Measurements from ENCODE around the gene FYTTD1.

FYTTD1 gene

GRCh38 chr3:197791892-197792647 is 42.4 kb downstream of the FYTTD1 start:
- DNase-seq (ENCODE audit: low read depth, low spot score), result no peak

GRCh38 chr3:197793247-197793646 is 43.6 kb downstream of the FYTTD1 start:
- DNase-seq (ENCODE audit: low read depth, low spot score), result no peak

DNA sequence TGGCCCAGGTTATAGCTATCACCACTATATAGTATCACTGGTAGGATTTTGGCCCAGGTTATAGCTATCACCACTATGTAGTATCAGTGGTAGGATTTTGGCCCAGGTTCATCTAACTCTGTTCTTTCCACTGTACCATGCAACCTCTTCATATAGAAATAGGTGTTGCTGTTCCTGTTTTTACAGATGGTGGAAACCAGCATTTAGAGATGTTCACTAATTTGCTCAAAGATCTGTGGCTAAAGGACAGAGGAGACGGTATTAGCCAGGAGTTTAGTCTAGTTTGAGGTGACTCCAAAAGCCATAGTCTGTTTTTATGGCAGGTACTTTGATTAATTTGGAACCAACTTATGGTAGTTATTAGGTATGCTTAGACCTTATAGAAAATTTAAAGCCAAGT is 44.4 kb downstream of the FYTTD1 start:
- no peak for DNase-seq (ENCODE audit: low read depth, low spot score)

- DNase-seq (ENCODE audit: low read depth, low spot score), result no peak
Observed at GRCh38 chr3:197795200-197795599, 45.5 kb downstream of the FYTTD1 start.

DNA sequence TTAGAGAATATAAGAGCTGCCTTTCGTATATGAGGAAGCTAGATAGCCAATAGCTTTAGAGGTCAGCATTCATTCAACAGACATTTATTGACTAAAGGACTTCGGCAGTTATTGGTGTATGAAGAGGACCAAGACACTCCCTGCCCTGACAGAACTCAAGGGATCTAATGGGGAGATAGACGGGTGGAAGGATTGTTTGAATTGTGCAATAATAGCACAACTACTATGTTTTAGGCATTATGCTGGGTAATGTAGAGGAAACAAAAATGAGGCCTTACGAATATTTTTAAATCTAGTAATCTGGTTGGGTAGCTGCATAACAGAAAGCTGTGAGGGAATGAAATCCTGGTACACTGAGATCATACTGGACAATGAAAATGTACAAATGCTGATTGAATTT is 46.4 kb downstream of the FYTTD1 start:
- DNase-seq (ENCODE audit: low read depth, low spot score), result no peak

DNA sequence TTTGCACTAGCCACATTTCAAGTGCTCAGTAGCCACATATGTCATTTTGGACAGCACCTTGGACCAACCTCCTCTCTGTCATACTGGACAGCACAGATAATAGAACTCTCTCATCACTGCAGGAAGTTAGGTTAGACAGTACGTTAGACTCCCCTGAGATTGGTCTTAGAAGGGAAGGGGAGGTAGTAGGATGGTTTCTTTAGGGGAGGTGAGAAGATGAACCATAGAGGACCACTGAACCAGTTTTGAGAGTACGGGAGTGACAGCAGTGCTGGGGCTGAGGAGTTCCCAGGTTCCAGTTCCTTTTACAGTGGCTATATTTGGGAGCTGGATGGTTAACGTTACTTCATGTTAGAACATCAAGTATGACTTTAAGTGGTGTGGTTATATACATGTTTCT is 49.2 kb downstream of the FYTTD1 start:
- no peak for DNase-seq (ENCODE audit: low read depth, low spot score)

DNA sequence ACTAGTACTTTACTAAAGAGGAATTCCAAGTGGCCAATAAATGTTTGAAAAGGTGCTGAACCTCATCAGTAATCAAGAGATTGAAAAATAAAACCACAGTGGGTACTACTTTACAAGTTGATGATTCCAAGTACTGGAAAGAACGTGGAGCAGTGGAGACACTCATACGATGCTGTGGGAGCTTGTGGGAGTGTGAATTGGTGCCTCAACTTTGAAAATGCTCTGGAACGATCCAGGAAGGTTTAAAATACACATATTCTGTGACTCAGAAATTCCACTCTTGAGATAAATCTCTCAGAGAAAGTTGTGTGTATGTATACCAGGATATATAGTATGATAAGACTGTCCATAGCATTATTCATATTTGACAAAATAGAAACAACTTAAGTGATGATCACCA is 50.7 kb downstream of the FYTTD1 start:
- no peak for DNase-seq (ENCODE audit: low read depth, low spot score)

DNA sequence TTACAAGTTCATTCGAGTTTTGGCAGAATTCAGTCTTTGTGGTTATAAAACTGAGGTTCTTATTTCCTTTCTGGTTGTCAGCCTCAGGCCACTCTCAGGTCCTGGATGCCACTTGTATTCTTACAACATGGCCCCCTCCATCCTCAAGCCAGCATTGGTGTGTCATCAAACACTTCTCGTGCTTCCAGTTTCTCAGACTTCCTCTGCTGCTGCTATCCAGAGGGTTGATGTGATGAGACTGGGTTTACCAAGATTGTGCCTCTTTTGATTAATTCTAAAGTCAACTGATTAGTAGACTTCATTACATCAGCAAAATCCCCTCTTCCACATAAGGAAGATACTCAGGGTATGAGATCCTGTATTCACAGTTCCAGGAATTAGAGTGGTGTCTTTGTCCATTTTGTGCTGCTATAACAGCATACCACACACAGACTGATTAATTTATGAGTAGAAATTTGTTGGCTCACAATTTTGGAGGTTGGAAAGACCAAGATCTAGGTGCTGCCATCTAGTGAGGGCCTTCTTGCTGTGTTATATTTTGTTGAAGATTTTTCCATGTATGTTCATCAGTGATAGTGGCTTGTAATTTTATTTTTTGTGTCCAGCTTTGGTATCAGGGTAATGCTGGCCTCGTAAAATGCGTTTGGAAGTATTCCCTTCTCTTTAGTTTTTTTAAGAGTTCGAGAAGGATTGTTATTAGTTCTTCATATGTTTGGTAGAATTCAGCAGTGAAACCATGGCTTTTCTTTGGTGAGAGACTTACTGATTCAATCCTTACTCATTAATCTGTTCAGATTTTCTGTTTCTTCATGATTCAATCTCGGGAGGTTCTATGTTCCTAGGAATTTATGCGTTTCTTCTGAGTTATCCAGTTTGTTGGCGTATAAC is 52.5 kb downstream of the FYTTD1 start:
- DNase-seq (ENCODE audit: low read depth, low spot score), result no peak

- no peak for DNase-seq (ENCODE audit: low read depth, low spot score)
Observed at GRCh38 chr3:197802779-197803459, 53.2 kb downstream of the FYTTD1 start.

DNA sequence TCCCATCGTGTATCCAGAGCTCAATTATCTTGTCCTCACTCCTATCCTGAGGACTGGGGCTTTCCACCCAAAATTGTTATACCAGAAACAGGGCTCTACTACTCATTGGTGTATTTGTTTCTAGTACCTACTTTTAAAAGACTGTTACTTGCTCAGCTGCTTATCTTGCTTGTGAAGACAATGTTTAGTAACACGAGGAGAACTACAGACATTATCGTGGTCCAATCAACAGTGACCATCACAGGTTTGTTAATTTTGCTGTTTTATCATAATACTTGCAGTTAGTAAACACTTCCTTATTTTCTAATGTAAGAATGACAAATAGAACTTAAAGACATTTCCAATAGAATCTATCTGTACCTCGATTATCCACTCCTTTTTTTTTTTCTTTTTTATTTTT is 54.8 kb downstream of the FYTTD1 start:
- DNase-seq (ENCODE audit: low read depth, low spot score), result no peak

DNA sequence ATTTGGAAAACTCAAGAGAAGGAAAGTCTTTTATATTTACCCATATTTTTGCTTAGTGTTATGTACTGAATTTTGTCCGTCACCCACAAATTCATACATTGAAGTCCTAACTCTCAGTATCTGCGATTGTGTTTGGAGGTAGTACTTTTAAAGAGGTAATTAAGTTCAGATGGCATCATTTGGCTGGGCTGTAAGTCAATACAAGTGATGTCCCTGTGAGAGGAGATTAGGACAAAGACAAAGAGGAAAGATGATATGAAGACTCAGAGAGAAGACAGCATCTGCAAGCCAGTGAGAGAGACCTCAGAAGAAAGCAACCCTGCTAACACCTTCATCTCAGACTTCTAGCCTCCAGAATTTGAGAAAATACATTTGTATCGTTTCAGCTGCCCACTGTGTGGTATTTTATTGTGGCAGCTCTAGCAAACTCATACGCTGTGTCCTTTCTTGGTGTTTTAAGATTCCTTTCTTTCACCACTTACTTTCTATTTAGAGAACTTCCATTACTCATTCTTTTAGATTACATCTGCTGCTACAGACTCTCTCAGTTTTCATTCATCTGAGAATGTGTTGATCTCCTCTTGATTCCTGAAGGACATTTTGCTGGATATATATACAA is 58.4 kb downstream of the FYTTD1 start:
- no peak for DNase-seq (ENCODE audit: low read depth, low spot score)

DNA sequence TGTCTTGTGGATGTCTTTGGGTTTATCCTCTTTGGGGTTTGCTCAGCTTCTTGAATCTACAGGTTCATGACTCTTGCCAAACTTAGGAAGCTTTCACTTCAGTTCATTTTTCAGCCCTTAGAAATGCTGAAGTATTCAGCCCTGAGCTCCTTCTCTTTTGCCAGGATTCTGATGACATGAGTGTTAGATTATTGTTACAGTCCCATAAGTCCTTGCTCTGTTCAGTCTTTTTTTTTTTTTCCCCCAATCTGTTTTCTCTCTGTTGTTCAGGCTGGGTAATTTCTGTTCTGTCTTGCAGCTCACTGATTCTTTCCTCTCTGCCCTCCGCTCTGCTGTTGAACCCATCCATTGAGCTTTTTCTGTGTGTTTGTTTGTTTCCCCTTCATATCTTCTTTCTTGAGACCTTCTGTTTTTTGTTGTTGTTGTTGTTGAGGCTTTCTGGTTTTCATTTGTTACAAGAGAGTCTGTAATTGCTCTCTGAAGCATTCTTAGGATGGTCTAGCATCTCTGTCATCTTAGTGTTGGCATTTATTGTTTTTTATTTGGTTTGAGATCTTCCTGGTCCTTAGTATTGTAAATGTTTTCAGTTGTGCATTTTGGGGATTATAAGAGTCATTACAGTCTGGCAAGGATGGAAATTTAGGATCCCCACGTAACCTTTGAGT is 59.8 kb downstream of the FYTTD1 start:
- no peak for DNase-seq (ENCODE audit: low read depth, low spot score)

DNA sequence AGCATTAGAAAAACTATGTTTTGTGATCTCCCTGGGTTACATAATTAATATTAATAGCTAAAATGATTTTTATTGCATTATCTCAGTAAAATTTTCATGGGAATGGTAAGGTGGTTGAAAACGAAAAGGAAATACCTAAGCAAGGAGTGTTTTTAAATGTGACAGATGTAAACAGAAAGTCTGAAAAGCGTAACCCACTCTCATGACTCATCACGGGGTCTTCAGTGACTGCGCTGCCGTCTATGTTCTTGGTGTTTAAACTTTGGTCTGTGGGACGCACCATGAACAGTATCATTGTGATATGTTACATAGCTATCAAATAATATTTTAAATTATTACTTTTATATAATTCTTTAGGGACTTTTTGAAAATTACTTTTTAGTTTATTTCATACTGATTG is 61.2 kb downstream of the FYTTD1 start:
- DNase-seq (ENCODE audit: low read depth, low spot score), result no peak

DNA sequence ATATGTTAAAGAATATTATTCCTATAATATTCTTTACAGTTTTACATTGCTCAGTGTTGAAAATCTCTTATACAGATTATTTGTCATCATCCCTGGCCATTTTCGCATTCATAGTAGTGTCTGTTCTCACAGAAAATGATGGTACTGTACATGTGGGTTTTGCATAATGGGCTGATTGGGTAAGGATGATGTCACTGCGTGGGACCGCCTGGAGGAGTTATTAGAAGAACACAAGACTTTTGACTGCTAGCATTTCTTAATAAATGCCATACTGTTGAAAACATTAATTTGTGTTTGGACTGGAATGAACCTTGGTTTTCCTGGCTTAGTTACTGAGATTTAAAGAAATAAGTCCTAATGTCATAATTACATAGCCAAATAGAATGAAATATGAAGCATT is 61.7 kb downstream of the FYTTD1 start:
- DNase-seq (ENCODE audit: low read depth, low spot score), result no peak

DNA sequence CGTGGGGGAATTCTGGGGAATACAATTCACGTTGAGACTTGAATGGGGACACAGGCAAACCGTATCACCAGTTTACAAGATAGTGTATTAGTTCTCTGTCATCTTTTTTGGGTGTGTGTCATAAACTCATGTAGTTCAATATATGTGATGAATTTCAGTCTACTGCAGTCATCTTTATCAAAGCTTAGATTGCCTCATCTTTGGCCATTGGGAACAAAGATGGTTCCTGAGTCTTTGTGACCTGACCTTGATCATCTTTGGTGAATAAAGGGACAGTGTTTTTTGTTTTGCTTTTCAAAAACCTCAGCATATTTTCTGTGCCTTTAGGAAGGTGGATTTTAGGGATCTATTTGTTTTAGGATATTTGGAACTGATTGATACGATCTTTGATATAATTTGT is 64.7 kb downstream of the FYTTD1 start:
- DNase-seq (ENCODE audit: low read depth, low spot score), result no peak

- no peak for DNase-seq (ENCODE audit: low read depth, low spot score)
Observed at GRCh38 chr3:197820550-197821335, 71.1 kb downstream of the FYTTD1 start.

GRCh38 chr3:197829397-197830045 is 79.8 kb downstream of the FYTTD1 start:
- DNase-seq (ENCODE audit: low read depth, low spot score), result no peak

DNA sequence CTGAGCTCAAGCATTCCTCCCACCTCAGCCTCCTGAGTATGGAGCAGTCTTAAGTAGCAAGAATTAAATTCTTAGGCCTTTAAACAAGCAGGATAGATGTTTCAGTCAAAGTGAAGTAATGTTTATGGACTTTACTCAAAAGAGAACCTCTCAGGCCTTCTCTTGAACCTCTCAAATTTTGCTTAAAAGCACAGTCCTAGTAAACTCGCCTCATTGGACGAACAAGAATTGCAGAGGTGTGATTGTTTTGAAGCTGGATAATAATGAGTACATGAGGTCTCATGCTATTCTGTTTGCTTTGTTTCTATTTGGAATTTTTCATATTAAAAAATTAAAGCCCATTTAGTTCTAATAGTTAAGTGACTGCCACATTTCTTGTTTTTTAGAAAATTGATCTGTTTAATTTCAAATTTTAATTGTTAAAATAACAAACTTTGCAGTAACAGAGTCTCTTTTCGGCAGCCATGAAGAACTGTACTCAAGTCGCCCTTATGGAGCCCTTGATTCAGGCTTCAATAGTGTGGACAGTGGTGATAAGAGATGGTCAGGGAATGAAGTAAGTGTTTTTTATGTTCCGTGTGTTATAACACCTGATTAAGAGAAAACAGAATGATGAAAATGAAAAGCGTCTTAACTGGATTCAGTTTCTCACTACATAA is 80.8 kb downstream of the FYTTD1 start:
- DNase-seq (ENCODE audit: low read depth, low spot score), result no peak

GRCh38 chr3:197830967-197831313 is 81.3 kb downstream of the FYTTD1 start:
- no peak for DNase-seq (ENCODE audit: low read depth, low spot score)
